Activated effector memory CD4-positive, alpha-beta T cell treated with anti-CD3 and anti-CD28 coated beads, Interleukin-2, amount 50 U/mL, for 16 hours (primary cell): Measurements from ENCODE around the gene SLC50A1.
"Not testable (repeated sequence)": the region's sequence is repeated elsewhere in the genome, so short reads cannot be mapped to it uniquely, and the experiment has no call there.

Source experiments
- DNase-seq: peaks from one replicate; pipeline ENCODE4 v3.0.0-alpha.2; 2020

The SLC50A1 gene

DNA sequence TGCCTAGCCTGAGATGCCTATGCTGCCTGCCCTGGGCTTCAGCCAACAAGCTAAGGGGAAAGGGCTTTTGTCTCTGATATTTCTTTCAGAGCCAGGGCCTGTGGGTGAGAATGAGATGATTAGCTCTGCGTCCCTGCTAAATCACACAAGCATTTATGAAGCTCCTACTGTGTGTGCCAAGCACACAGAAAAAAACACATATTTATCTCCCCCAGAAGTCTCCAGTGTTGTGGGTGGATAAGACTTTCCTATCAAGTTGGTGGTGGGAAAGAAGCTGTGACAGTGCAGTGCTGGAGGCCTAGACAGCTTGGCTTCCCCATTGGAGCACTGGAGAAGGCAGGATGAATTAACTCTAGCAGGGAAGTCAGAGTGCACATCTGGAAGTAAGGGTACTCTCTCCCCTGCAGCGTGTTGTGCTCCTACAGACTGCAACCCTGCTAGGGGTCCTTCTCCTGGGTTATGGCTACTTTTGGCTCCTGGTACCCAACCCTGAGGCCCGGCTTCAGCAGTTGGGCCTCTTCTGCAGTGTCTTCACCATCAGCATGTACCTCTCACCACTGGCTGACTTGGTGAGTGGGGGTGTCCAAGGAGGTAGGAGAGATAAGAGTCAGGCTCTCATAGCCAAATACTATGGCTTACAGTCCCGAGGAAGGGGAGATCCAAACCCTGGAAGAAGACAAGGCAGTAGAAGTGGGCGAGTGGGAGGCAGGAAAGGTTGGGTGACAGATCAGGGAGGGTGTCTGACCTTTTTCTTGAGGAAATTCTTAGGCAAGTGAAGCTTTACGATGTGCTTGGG is 1.7 kb downstream of the SLC50A1 start:
- no peak for DNase-seq

DNA sequence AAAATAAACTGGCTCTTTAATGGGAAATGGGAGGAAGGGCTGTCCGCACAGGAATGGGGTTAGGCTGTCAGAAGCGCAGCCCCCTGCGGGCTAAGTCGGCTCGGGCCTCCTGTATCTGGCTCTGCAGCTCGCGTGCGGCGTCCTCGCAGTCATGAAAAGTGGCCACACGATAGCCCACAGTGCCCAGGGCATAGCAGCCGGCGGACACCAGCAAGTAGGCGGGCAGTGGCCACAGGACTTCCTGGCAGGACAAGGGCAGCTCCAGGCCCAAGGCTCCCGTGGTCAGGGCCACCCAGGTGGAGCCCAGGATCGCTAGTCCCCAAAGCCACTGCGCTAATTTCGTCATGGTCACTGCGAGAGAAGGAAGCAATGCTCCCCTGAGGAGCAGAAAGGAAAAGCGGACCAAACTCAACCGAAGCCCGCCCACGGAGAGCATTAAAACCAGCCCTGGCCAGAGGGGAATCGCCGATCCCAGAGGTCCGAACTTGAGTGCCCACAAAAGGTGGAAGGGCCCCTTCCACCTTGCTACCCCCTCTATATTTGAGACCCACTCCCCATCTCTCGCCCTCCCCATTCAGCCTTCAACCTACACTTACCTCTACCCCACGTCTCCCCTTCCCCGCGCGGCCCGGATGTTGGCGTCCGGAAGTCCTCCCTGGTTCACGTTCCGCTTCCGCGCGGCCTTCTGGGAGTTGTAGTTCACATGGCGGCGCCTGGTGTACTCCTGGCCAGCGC is 4.4 kb downstream of the SLC50A1 start, which contains the start of gene DPM3:
Gene DPM3 (minus strand): TSS at position 637 of the 735 bp plus-strand sequence. CDS start 291 bp downstream, at position 346.
- peak; percentile 96 for DNase-seq

DNA sequence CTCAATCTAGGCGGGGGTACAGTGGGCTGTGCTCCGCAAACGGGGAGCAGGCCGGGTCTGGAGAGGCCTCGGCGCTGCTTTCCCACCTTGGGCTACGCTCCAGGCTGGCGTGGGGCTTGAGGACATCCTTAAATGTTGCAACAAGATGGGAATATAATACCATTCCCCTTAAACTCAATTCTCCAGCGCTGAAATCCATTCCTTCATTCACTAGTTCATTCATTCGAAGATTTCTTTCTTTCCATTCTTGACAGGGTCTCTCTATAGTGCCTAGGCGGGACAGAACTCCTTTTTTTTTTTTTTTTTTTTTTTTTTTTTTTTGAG is 4.9 kb downstream of the SLC50A1 start:
- DNase-seq = no peak

DNA sequence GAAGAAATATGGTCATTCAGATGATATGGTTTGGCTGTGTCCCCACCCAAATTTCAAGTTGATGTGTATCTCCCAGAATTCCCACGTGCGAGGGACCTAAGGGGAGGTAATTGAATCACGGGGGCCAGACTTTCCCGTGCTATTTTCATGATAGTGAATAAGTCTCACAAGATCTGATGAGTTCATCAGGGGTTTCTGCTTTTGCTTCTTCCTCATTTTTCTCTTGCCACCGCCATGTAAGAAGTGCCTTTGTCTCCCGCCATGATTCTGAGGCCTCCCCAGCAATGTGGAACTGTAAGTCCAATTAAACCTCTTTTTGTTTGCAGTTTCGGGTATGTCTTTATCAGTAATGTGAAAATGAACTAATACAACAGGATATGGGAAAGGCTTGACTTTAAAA is 6.1 kb downstream of the SLC50A1 start:
- DNase-seq = no peak

DNA sequence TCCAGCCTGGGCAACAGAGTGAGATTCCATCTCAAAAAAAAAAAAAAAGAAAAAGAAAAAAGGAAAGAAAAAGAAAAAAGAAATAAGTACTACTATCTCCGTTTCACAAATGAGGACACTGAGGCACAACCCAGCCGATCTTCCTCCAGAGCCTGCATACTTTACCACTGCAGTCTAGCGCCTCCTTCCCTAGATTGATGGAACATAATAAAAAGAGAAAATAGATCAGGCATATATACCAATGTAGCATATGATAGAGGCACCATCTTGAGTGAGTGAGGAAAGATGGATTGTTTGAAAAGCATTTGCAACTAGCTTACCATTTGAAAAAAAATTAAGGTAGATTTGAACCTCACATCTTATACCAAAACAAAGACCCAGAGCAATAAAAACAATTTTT is 9.8 kb downstream of the SLC50A1 start:
- DNase-seq = no peak

DNA sequence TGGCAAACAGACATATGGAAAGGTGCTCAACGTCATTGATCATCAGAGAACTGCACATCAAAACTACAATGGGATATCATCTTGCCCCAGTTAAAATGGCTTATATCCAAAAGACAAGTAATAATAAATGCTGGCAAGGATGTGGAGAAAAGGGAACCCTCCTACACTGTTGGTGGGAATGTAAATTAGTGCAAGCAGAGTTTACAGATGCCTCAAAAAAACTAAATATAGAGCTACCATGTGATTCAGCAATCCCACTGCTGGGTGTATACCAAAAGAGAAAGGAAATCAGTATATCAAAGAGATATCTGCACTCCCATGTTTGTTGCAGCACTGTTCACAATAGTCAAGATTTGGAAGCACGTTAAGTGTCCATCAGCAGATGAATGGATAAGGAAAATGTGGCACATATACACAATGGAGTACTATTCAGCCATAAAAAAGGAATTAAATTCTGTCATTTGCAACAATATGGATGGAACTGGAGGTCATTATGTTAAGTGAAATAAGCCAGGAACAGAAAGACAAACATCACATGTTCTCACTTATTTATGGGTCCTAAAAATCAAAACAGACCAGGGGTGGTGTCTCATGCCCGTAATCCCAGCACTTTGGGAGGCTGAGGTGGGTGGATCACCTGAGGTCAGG is 20.5 kb downstream of the SLC50A1 start:
- DNase-seq = not testable (repeated sequence)

DNA sequence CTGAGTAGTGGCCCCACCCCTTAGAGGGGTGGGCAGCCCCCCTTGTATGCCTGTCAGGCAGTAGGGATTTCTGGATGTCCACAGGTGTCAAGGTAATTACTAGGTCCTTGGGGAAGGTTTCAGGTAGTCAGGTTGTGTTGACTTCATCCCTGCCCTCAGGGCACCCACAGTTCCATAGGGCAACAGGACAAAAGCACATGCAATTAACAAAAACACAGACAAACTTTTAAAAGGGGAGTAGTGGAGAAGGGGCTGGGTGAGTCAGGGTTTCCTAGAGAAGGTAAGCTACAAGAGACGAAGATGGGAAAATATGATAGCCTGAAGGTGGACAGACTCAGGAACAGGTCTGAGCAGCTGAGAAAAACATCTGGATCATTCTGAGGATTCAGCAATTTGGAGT is 23.3 kb downstream of the SLC50A1 start:
- DNase-seq = no peak

DNA sequence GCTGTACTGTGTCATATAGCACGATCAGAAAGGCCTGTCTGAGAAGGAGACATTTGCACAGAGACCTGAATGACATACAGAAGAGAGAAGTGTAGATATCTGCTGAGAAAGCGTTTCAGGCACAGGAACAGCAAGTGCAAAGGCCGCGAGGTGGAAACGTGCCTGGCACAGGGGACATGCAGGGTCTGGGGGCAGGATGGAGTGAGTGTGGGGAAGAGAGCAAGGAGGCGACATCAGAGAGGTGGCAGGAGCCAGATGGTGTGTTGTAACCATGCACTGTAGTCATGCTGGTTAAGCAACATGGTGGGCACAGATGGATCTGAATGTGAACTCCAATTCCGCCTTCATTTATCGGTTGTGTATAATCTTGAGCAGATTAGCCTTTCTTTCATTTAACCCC is 24.5 kb downstream of the SLC50A1 start:
- DNase-seq = no peak

DNA sequence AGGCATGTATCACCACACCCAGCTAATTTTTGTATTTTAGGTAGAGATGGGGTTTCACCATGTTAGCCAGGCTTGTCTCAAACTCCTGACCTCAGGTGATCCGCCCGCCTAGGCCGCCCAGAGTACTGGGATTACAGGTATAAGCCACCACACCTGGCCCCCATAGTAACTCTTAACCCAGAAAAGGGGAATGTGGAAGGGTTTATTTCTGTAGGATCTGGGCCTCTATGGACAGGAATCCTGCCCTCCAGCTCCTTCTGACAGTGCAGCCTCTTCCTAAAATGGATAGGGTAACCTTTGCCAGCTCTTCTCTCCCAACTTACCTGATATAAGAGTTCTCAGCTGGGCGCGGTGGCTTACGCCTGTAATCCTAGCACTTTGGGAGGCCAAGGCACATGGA is 27.0 kb downstream of the SLC50A1 start:
- not testable (repeated sequence) for DNase-seq

DNA sequence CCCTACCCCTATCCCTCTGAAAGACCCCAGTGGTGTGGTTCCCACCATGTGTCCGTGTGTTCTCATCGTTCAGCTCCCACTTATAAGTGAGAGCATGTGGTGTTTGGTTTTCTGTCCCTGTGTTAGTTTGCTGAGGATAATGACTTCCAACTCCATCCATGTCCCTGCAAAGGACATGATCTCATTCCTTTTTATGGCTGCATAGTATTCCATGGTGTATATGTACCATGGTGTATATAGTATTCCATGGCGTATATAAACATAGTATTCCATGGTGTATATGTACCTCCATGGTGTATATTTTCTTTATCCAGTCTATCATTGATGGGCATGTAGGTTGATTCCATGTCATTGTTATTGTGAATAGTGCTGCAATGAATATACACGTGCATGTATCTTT is 28.1 kb downstream of the SLC50A1 start:
- DNase-seq = not testable (repeated sequence)

DNA sequence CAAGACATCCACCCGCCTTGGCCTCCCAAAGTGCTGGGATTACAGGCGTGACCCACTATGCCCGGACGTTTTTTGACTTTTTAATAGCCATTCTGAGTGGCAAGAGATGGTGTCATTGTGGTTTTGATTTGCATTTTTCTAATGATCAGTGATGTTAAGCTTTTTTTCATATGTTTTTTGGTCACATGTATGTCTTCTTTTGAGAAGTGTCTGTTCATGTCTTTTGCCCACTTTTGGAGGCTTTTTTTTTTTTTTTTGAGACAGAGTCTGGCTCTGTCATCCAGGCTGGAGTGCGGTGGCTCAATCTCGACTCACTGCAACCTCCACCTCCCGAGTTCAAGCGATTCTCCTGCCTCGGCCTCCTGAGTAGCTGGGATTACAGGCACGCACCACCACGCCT is 29.0 kb downstream of the SLC50A1 start:
- DNase-seq = peak; percentile 36

DNA sequence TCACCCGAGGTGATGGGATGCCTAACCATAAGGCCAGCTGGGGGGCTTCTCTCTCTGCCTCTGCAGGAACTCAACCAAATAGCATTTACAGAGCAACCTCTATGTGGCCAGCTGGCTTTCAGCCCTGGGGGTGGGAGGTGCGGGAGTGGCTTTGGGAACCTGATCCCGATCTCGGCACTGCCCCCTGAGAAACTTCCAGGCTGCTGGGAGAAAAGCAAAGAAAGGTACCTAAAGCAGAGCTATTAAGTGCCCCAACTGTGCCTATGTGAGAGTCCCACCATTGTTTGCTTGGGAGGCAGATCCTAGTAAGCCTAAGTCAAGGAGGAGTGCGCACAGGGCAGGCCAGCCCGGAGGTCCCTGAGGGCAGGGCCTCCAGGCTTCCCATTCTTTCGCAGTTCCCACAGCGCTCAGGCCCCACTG is 30.4 kb downstream of the SLC50A1 start:
- DNase-seq = peak; percentile 49

DNA sequence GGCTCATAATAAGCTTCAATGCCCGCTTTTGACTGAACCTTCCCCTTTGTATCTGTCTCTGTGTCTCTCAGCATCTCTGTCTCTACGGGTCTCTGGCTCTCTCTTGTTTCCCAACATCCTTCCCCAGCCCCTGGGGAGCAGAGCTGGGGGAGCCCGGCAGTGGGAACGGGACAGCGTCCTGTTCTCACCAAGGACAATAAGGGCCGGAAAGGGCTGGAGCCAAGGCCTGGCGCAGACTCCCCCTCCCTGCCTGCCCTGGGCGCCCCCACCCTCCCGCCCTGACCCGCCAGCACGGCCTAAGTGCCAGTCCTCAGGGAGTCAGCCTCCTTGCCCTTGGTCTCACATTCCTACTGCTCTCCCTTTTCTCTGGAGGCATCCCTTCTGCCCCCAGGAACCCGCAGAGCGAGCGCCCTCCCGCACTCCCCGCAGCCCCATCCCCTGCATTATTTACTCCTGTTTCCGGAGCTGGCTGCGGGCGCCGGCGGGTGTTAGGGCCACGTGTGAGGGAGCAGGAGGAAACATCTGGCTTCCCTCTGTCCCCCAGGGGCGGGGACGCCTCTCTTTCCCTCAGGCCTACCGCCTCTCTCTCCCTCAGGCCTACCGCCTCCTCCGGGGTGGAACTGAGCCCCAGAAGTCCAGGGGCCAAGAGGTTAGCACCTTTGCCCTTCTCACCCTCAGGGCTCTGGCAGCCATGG is 31.0 kb downstream of the SLC50A1 start:
- peak; percentile 28 for DNase-seq

DNA sequence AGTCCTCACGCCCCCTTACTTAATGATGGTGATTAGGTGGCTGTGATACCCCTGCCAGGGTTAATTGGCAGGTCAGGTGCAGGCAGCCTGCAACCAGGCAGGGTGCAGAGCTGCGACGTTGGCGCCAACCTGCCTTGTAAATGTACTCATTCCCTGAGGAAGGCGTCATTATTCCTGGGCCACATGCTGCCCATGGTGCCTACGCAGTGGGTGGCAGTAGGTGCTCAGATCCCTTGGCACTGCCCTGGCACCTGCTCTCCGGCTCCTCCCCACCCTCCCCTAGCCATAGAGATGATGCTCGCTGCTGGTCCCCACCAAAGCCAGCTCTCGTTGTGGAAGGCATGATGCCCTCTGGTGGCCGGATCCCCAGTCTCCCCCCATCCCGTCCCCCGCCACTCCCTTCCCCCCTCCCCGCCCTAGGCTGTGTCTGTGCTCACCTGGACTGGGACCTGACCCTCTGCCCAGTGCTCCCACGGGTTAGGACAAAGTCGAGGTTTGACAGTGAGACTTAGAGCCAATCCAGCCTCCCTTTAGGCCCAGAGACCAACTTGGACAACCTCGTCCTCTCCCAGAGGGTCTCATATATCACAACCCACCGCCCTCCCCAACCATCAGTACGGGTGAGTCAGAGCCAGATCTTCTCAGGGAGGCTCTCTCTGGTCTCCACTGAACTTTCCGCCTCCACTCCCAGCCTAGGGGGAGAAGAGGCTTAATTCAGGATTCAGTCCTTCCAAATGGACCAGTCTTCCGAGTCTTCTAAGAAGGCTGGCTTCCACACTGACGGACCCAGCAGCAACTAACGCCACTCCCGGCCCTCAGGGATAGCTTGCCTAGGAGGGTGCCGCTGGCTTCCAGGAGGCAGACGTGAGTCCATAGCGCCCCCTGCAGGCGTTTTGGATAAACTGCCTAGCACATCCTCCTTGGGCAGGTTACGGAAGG is 31.8 kb downstream of the SLC50A1 start:
- peak; percentile 95 for DNase-seq

DNA sequence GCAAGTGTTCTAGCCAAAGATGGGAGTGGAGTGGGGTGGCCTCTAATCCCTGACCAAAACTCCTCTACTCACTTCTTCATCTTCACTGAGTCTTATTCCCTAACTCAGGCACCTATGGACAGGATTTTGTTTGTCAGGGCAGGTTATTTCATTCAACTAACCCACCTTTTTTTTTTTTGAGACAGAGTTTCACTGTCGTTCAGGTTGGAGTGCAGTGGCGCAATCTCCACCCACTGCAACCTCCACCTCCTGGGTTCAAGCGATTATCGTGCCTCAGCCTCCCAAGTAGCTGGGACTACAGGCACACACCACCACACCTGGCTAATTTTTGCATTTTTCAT is 32.4 kb downstream of the SLC50A1 start:
- DNase-seq = not testable (repeated sequence)

DNA sequence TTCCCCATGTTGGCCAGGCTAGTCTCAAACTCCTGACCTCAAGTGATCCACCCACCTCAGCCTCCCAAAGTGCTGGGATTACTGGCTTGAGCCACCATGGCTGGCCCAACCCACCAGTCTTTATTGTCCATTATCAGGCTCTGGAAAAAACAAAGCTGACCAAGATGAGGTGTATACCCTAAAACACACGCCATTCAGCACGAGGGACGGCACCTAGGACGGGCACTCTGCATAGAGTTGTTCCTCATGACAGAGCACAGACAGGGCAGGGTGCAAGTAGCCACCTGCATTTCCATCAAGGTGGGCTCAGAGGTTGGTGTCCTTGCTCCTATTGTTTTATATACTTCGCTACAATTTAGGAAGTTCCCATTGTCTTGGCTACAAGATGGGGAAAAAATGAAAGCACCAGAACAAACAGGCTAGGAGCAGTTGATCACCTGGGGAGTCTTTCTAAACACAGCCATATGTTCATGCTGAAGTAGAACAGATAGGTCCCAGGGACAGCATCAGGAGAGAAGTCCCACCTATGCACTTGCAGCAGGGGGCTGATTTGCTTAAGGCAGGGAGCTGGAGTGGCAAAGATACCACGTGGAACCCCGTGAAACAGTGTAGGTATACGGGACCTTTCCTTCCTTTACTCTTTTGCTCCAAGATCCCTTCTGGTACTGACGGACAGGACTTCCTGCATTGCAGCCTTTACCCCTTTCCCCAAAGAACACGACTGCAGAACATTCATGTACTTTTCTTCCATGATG is 33.0 kb downstream of the SLC50A1 start:
- DNase-seq = peak; percentile 33

DNA sequence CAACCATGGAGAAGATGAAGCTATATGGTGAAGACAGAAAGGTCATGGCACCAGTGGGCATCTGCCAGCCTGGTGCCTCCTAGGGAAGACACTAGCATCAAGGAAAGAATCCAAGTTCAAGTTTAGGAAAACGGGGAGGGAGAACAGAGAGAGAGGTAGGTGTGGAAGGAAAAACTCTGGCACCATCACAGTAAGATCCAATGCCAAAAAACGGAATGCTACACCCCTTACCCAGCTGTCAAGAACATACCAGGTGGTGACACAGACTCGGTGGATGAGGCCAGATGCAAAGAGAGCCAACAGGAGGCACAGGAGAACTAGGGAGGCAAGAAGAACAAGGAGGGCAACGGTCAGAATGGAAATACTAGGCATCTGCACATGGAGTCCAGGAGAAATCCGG is 33.9 kb downstream of the SLC50A1 start:
- DNase-seq = no peak

DNA sequence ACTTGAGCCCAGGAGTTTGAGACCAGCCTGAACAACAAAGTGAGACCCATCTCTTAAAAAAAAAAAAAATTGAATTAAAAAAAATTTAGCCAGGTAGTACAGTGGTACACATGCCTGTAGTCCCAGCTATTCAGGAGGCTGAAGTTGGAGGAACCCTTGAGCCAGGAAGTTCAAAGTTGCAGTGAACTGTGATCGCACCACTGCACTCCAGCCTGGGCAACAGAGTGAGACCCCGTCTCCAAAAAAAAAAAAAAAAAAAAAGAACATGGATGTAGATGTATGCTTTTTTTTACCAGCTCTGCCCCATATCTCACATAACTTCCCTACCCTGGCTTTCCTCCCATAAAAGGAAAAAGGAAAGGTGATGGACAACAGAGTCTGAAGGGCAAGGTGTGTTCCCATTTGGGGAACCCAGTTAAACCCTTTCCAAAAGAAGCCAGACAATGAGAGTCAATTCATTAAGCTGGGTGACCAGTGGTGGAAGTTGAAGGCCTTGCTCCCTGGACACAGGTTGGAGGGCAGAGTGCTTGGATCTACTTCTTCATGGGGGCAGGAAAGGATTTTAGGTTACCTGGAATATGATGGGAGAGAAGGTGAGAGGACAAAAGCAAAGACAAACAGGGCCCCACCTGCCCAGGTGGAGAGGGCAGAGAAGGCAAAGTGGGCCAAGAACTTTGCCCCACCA is 34.6 kb downstream of the SLC50A1 start:
- peak; percentile 9 for DNase-seq

DNA sequence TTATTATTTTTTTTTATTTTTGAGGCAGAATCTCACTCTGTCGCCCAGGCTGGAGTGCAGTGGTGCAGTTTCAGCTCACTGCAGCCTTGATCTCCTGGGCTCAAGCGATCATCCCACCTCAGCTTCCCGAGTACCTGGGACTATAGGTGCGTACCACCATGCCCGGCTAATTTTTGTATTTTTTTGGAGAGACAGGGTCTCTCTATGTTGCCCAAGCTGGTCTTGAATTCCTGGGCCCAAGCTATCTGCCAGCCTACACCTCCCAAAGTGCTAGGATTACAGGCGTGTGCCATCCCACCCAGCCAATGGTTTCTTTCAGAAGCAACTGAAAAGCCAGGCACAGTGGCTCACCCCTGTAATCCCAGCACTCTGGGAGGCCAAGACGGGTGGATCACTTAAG is 35.2 kb downstream of the SLC50A1 start:
- DNase-seq = peak; percentile 3

DNA sequence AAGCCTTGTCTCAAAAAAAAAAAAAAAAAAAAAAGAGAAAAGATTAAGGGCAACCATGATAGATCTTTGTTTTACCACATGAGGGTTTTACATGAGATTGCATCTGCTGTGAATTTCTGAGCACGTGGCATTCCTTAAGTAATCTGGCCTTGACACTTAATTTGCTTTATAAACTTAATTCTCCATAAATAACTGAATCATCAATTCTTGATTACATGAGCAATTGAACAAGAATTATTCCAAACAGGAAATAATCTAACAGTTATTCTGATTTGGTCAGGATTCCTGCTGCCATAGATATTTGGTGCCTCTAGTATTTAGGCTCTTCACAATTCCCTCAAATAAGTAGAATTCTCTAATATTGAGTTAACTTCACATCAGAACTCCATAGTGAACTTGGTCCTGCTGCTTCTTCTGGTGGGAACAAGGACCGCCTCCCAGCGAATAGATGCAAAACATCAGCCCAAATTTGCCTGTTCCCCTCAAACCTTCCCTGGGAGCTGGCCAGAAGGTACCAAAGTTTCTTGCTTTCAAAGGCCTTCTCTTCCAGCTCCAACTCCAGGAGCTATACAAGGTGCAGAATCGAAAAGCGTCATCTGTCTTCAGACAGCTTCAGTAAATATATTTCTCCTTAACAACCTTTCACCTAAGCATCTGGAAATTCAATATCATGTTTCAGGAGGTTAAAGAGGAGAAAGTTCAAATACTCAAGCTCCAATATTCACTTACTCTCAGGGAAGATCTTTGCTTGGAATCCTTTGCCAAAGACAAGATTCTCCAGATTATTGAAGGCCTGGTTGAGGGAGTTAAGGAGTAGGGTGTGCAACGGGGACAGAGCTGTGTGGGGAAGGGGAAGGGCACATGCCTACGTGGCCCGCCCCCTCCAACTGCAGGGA is 36.4 kb downstream of the SLC50A1 start:
- DNase-seq = peak; percentile 43
